ENCODE measurements around the gene KPNA3. TPM values are rescaled to one million over a fixed set of nuclear protein-coding genes. Genes with fewer than 3 reads are reported as not detected.

KPNA3 gene
- polyA plus RNA-seq, 1 of the 3 experiments (the other 2 are of a cell fraction), result 11.3 TPM

- no peaks in the 10 kb centered on the region for H3K9me2 ChIP-seq
- H3K27ac ChIP-seq (ENCODE audit: low read depth in 2 of 2, low read length in 1 of 2), result no peak overlapping the region
- ChIA-PET CTCF (interaction anchor here (1.0 kb wide), 1 partner anchor 144 kb away, joined by 3 read pairs; no protein-coding TSS in a partner anchor), POLR2A (no interaction called here)
- no peak overlapping the region for H3K4me3 ChIP-seq (ENCODE audit: low read depth in 2 of 2, low read length in 1 of 2)
- H4K20me1 ChIP-seq (ENCODE audit: insufficient read depth), result no peaks in the 10 kb centered on the region
- no peak overlapping the region for H3K4me2 ChIP-seq
- DNase-seq, result no peak
- H3K9me3 ChIP-seq, result no peaks in the 10 kb centered on the region
- H3K4me1 ChIP-seq (ENCODE audit: control insufficient read depth in 1 of 2, insufficient read depth in 2 of 2, low read depth in 1 of 2, low read length in 1 of 2), result no peaks in the 10 kb centered on the region; a peak in 1 of 4 replicates
- H2AFZ ChIP-seq (ENCODE audit: low read depth), result no peak overlapping the region
- no peaks in the 10 kb centered on the region; the same call in 1 of the 2 replicates for H3K27me3 ChIP-seq (ENCODE audit: insufficient read depth)
- H3K9ac ChIP-seq, result no peak overlapping the region
- WGBS (ENCODE audit: low lambda C conversion rate), result 59% methylated on average over 7 of the region's 7 CpGs
- TF ChIP-seq, protein P1, sequence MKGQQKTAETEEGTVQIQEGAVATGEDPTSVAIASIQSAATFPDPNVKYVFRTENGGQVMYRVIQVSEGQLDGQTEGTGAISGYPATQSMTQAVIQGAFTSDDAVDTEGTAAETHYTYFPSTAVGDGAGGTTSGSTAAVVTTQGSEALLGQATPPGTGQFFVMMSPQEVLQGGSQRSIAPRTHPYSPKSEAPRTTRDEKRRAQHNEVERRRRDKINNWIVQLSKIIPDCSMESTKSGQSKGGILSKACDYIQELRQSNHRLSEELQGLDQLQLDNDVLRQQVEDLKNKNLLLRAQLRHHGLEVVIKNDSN (IDR thresholded peaks at IDR 0.05; ENCODE audit: borderline replicate concordance, low read depth), result no peak
- TF ChIP-seq RFX5 (IDR thresholded peaks at IDR 0.05; ENCODE audit: low read length) (no peak), RCOR1 (IDR thresholded peaks at IDR 0.05; ENCODE audit: low read length) (no peak), RAD21 (IDR thresholded peaks at IDR 0.05; ENCODE audit: low read length) (no peak), TCF12 (IDR thresholded peaks at IDR 0.05) (no peak), RXRA (IDR thresholded peaks at IDR 0.05; ENCODE audit: borderline replicate concordance, low read depth) (no peak)
- H3K36me3 ChIP-seq (replicated peaks in 1 of 2; ENCODE audit: control insufficient read depth in 1 of 2, insufficient read depth in 2 of 2, low read length in 1 of 2), result no peaks in the 10 kb centered on the region
- no peaks in the 10 kb centered on the region for H3F3A ChIP-seq (replicated peaks; ENCODE audit: insufficient read depth)
- H3K79me2 ChIP-seq (ENCODE audit: insufficient read depth), result no peaks in the 10 kb centered on the region
Measured at GRCh38 chr13:49814551-49815270, 22.2 kb upstream of the KPNA3 start.

DNA sequence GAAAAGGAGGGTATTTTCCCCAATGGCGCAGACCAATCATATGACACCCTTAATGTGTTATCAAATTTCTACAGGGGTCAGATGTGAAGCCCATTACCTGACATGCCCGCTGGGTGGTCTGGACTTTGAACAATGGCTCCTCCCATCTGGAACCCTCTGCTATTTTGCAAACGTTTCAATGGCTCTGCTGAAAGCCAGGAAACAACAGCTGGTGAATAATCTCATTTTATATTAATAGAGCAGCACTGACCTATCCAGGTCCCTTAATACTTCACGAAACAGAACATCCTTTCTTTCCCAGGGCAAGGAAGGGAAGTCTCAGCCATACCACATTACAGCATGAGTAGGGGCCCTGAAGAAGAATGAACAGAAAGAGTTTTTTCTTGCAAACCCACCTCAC, 20.3 kb upstream of the KPNA3 start:
- POLR2A ChIA-PET, result no interaction called here
- 55% methylated on average over 4 of the region's 4 CpGs for WGBS (ENCODE audit: low lambda C conversion rate)

More for the DNA sequence above, 20.3 kb upstream of the KPNA3 start:
- Histone ChIP-seq H3K9me3 (no peaks in the 10 kb centered on the region), H2AFZ (ENCODE audit: low read depth) (no peak overlapping the region), H3K9me2 (no peaks in the 10 kb centered on the region), H3K9ac (no peak overlapping the region), H3K4me2 (no peak overlapping the region), H3K79me2 (ENCODE audit: insufficient read depth) (no peaks in the 10 kb centered on the region), H3K27ac (ENCODE audit: low read depth in 2 of 2, low read length in 1 of 2) (no peak overlapping the region), H3K36me3 (replicated peaks in 1 of 2; ENCODE audit: control insufficient read depth in 1 of 2, insufficient read depth in 2 of 2, low read length in 1 of 2) (no peaks in the 10 kb centered on the region), H4K20me1 (ENCODE audit: insufficient read depth) (no peaks in the 10 kb centered on the region), H3K4me1 (ENCODE audit: control insufficient read depth in 1 of 2, insufficient read depth in 2 of 2, low read depth in 1 of 2, low read length in 1 of 2) (no peaks in the 10 kb centered on the region; a peak in 1 of 4 replicates), H3K4me3 (ENCODE audit: low read depth in 2 of 2, low read length in 1 of 2) (no peak overlapping the region), H3K27me3 (ENCODE audit: insufficient read depth) (peaks cover 5% of the 10 kb centered on the region; the same call in 1 of the 2 replicates), H3F3A (replicated peaks; ENCODE audit: insufficient read depth) (no peaks in the 10 kb centered on the region)
- TF ChIP-seq, protein P1 (IDR thresholded peaks at IDR 0.05; ENCODE audit: borderline replicate concordance, low read depth), result no peak
- no peak for TF ChIP-seq POLR2AphosphoS5 (IDR thresholded peaks at IDR 0.05; ENCODE audit: low read depth, low read length)
- no peak for TF ChIP-seq FOXJ3 (CRISPR knock-in tag; IDR thresholded peaks at IDR 0.05)
- no peak for TF ChIP-seq SIN3A (IDR thresholded peaks at IDR 0.05; ENCODE audit: borderline replicate concordance, low read depth, low read length)
- no peak for TF ChIP-seq ELF1 (IDR thresholded peaks at IDR 0.05)
- no peak for TF ChIP-seq RXRA (IDR thresholded peaks at IDR 0.05; ENCODE audit: borderline replicate concordance, low read depth)
- no peak for TF ChIP-seq TCF12 (IDR thresholded peaks at IDR 0.05)
- TF ChIP-seq YY1 (IDR thresholded peaks at IDR 0.05; ENCODE audit: low read depth), result no peak
- TF ChIP-seq SMC3 (IDR thresholded peaks at IDR 0.05; ENCODE audit: low read depth, low read length), result no peak
- TF ChIP-seq NFIC (IDR thresholded peaks at IDR 0.05; ENCODE audit: borderline replicate concordance), result no peak
- TF ChIP-seq RCOR1 (IDR thresholded peaks at IDR 0.05; ENCODE audit: low read length), result no peak
- TF ChIP-seq GABPA (IDR thresholded peaks at IDR 0.05; ENCODE audit: low read depth), result no peak
- TF ChIP-seq, protein P2, sequence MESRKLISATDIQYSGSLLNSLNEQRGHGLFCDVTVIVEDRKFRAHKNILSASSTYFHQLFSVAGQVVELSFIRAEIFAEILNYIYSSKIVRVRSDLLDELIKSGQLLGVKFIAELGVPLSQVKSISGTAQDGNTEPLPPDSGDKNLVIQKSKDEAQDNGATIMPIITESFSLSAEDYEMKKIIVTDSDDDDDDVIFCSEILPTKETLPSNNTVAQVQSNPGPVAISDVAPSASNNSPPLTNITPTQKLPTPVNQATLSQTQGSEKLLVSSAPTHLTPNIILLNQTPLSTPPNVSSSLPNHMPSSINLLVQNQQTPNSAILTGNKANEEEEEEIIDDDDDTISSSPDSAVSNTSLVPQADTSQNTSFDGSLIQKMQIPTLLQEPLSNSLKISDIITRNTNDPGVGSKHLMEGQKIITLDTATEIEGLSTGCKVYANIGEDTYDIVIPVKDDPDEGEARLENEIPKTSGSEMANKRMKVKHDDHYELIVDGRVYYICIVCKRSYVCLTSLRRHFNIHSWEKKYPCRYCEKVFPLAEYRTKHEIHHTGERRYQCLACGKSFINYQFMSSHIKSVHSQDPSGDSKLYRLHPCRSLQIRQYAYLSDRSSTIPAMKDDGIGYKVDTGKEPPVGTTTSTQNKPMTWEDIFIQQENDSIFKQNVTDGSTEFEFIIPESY (IDR thresholded peaks at IDR 0.05; ENCODE audit: borderline replicate concordance, low read depth), result no peak
- TF ChIP-seq FOSL2 (IDR thresholded peaks at IDR 0.05; ENCODE audit: borderline replicate concordance, low read depth), result no peak
- no peak for TF ChIP-seq FOXM1 (IDR thresholded peaks at IDR 0.05; ENCODE audit: low read depth)
- no peak for DNase-seq
- CTCF ChIA-PET, result no interaction called here

All from SK-N-SH (cell line).